Esophagus squamous epithelium (tissue), 5 donors: ENCODE measurements around the gene TMEM61. TPM values are rescaled to one million over a fixed set of nuclear protein-coding genes. Genes with fewer than 3 reads are reported as not detected.

Experiments used
- DNase-seq: peaks from one replicate; lab custom pipeline; 2025; lab: John Stamatoyannopoulos, UW
- H3K27ac ChIP-seq, 4 donors: fragments of 200-600 bp; sonication (generic); one replicate each; pipeline ENCODE4 v1.5.1; 2016 to 2019; ENCODE audit warnings: mild to moderate bottlenecking in 1 of 4
- H3K27me3 ChIP-seq, 4 donors: fragments of 200-600 bp; sonication (generic); 1 replicate in 3 of 4; 2 replicates in 1 of 4; pipeline versions ENCODE4 v1.5.1 to v1.6.0; 2017 to 2021; ENCODE audit warnings: antibody characterized with exemption in 1 of 4
- H3K36me3 ChIP-seq, 3 donors: fragments of 200-600 bp; sonication (generic); one replicate each; pipeline ENCODE4 v1.5.1; 2016 to 2019
- H3K4me1 ChIP-seq, 3 donors: fragments of 200-600 bp; sonication (generic); one replicate each; pipeline ENCODE4 v1.5.1; 2017 to 2019
- H3K4me3 ChIP-seq, 4 donors: fragments of 200-600 bp; sonication (generic); 1 replicate in 3 of 4; 2 replicates in 1 of 4; pipeline ENCODE4 v1.5.1; 2016 to 2019; ENCODE audit warnings: mild to moderate bottlenecking in 2 of 4, moderate library complexity in 1 of 4
- H3K9me3 ChIP-seq, 3 donors: fragments of 200-600 bp; sonication (generic); one replicate each; pipeline ENCODE4 v1.5.1; 2016 to 2019
- POLR2A ChIP-seq, 4 donors: fragments of 450-650 bp; IDR thresholded peaks; one replicate each; pipeline ENCODE4 v1.6.1; 2017; ENCODE audit warnings: antibody characterized with exemption in 4 of 4, mild to moderate bottlenecking in 4 of 4, moderate library complexity in 3 of 4
- WGBS, 2 donors: methylation state at CpG; one replicate each; pipeline ENCODE4 v1.1.5; 2018; 5-methylcytosine and 5-hydroxymethylcytosine counted together
- intact Hi-C: fragments of 100-400 bp; cut with DNase I; formaldehyde crosslinking; loops from one replicate; pipeline ENCODE4 v1.15.0; 2022
- total RNA-seq, 4 donors: library from RNA; depleted of rRNA; stranded (reverse); fragments of >200 nt; gene quantifications; one replicate each; pipeline ENCODE4 v1.1.0, GENCODE V29; 2016
- TF ChIP-seq, protein P1 (sequence below), 6 experiments: fragments of 450-650 bp in 4 of 6; fragments of 200-600 bp in 2 of 6; sonication (generic) in 2 of 6; IDR thresholded peaks; one replicate each; pipeline ENCODE4 v1.5.1; 2016 to 2019; ENCODE audit warnings: antibody characterized with exemption in 6 of 6, mild to moderate bottlenecking in 4 of 6, moderate library complexity in 4 of 6
- donor health status: DM: yes; HTN: yes; CAD: no.

The TMEM61 gene
- total RNA-seq, 4 donors from 2014 or later: 0.95 to 2.3 (median 1.0) TPM; not detected in 1

DNA sequence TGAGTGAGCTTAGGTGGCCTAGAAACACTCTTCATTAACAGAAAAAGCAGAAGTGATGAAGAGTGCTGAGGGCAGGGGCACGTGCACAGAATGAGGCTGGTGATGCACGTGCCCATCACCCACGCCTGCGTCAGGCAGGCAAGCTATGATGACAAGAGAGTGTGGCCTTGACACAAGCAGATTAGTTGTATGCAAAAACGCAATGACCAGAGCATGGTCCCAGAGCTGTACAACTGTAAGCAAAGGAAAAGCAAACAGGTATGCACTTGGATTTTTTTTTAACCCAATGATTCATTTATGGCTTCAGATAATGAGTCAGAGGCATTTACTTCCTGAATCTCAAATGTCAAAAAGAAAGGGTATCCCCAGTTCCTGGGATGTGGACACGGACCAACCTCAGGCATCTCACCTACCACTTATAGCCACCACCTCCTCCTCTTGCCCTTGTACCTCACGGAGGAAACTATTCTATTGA is 9.1 kb upstream of the TMEM61 start:
- Histone ChIP-seq H3K36me3 (no peaks in the 10 kb centered on the region), H3K4me1 (peaks cover 0 to 46% (median 11%) of the 10 kb centered on the region in 3 donors), H3K27ac (peak overlapping the region in 3 of 4 donors; percentile 25 to 74 (median 66)), H3K4me3 (no peak overlapping the region), H3K9me3 (no peaks in the 10 kb centered on the region), H3K27me3 (no peaks in the 10 kb centered on the region)
- TF ChIP-seq POLR2A (IDR thresholded peaks at IDR 0.05): no peak
- TF ChIP-seq, protein P1, sequence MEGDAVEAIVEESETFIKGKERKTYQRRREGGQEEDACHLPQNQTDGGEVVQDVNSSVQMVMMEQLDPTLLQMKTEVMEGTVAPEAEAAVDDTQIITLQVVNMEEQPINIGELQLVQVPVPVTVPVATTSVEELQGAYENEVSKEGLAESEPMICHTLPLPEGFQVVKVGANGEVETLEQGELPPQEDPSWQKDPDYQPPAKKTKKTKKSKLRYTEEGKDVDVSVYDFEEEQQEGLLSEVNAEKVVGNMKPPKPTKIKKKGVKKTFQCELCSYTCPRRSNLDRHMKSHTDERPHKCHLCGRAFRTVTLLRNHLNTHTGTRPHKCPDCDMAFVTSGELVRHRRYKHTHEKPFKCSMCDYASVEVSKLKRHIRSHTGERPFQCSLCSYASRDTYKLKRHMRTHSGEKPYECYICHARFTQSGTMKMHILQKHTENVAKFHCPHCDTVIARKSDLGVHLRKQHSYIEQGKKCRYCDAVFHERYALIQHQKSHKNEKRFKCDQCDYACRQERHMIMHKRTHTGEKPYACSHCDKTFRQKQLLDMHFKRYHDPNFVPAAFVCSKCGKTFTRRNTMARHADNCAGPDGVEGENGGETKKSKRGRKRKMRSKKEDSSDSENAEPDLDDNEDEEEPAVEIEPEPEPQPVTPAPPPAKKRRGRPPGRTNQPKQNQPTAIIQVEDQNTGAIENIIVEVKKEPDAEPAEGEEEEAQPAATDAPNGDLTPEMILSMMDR (IDR thresholded peaks at IDR 0.05): no peak
- intact Hi-C loops: no loop called here
- no peak for DNase-seq
- 31 to 45% methylated on average over 7 of the region's 7 CpGs for WGBS, 2 donors

DNA sequence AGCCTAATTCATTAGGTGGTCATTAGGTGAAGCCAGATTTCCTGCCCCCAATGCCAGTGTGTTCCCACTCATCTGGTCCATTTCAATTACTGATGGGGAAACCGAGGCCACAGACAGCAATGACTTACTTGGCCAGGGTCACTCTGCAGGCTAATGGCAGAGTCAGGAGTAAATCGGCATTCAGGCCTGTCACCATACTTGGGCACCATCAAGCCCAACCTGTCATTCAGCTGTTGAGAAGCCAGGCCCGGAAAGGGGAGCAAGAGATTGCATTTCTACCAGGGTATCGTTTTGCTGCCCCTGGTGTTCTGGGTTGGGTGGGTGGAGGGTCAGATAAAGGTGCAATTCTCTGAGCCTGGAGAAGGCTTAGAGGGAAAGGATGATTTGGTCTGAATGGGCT is 8.0 kb upstream of the TMEM61 start:
- DNase-seq: no peak
- Histone ChIP-seq H3K4me1 (peaks cover 3 to 56% (median 11%) of the 10 kb centered on the region in 3 donors), H3K4me3 (no peak overlapping the region), H3K9me3 (no peaks in the 10 kb centered on the region), H3K27ac (peak overlapping the region; percentile 8 to 75 (median 56)), H3K27me3 (no peaks in the 10 kb centered on the region), H3K36me3 (no peaks in the 10 kb centered on the region)
- 82 to 92% methylated on average over 4 of the region's 4 CpGs for WGBS, 2 donors
- intact Hi-C loops: no loop called here
- no peak for TF ChIP-seq POLR2A (IDR thresholded peaks at IDR 0.05)
- TF ChIP-seq, protein P1 (IDR thresholded peaks at IDR 0.05): no peak

DNA sequence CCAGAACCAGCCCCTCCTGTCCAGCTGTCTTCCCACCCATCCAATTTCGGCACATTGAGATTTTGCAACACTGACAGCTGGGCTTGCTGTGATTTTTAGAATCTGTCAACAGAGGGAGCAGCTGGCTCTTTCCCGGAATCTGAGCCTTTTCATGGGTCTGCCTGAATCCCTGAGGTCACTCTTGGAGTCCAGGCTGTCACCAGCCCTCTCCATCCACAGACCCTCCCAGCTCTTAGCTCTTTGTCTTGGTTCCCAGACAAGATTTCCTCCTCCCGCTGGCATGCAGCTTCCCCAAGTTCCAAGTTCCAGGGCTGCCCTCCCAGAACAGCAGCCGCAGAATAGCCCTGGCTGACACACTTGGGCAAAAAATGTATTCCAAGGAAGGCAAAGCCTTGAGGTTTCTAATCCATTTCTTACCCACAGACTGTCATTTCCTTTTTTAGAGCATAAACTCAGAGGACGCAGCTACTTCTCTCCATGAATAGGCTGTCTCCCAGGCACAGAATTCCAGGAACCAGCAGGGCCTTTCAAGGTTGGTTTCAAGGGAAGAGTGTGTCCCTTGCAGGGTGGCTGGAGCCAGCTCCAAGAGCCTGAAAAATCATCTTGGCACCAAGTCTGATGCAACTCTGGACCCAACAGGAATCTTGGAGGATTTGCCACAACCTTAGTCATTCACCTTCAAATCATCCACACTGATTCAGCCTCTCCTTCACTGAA is 7.1 kb upstream of the TMEM61 start:
- TF ChIP-seq, protein P1 (IDR thresholded peaks at IDR 0.05): peak in 3 of 6 experiments; percentile 7 to 27 (median 16)
- TF ChIP-seq POLR2A (IDR thresholded peaks at IDR 0.05): no peak
- H3K27ac ChIP-seq: peak overlapping the region; percentile 8 to 75 (median 56)
- H3K9me3 ChIP-seq: no peaks in the 10 kb centered on the region
- intact Hi-C loops: no loop called here
- DNase-seq: no peak
- 34 to 41% methylated on average over 5 of the region's 5 CpGs for WGBS, 2 donors
- H3K4me1 ChIP-seq: peaks cover 3 to 57% (median 11%) of the 10 kb centered on the region in 3 donors
- H3K27me3 ChIP-seq: no peaks in the 10 kb centered on the region
- no peak overlapping the region for H3K4me3 ChIP-seq
- no peaks in the 10 kb centered on the region for H3K36me3 ChIP-seq

DNA sequence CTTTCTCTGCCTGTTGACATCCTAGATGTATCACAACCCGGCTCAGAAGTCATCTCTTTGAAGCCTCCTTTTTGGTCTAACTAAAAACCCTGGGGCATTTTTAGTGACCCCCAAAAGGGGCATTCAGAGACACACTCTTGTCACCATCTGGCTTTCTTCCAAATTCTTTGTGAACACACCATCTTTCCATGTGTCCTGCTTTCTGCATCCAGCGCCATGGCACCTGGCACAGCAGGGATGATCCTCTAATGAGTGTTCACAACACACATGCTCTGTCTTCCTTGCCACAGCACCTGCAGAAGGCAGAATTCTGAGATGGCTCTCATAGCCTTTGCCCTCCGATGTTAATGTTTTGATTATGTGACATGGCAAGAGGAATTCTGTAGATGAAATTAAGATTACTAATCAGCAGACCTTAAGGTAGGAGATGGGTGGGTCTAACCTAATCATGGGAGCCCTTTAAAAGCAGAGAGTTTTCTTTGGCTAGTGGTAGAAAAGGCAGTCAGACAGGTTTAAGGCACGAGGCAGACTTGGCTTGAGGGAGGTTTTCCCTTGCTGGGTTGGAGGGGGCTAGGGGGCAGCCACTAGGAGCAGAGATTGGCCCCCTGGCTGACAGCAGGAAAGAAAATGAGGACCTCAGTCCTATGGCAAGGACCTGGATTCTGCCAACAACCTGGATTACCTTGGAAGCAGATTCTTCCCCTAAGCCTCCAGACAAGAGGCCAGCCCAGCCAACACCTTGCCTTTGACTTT is 4.9 kb upstream of the TMEM61 start:
- peaks cover 8 to 63% (median 15%) of the 10 kb centered on the region in 3 donors for H3K4me1 ChIP-seq
- H3K9me3 ChIP-seq: no peaks in the 10 kb centered on the region
- WGBS, 2 donors: 33 to 60% methylated on average over 4 of the region's 4 CpGs
- no peak overlapping the region for H3K4me3 ChIP-seq
- DNase-seq: no peak
- intact Hi-C loops: no loop called here
- no peaks in the 10 kb centered on the region for H3K36me3 ChIP-seq
- no peak overlapping the region for H3K27ac ChIP-seq
- H3K27me3 ChIP-seq: peaks cover 0 to 16% (median 0%) of the 10 kb centered on the region in 4 donors
- TF ChIP-seq POLR2A (IDR thresholded peaks at IDR 0.05): no peak
- TF ChIP-seq, protein P1 (IDR thresholded peaks at IDR 0.05): no peak

DNA sequence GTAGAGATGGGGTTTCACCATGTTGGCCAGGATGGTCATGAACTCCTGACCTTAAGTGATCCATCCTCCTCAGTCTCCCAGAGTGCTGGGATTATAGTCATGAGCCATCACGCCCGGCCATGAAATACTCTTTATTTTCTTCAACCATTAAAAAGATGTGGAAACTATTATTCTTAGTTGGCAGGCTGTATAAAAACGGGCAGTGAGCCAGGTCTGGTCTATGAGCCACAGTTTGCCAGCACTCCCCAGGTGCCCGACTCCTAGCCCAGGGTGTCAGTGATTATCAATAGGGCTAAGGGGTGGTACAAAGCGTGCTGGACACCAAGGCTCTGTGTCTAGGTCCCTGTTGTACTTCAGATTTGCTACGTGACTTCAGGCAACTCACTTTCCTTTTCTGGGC is 3.7 kb upstream of the TMEM61 start:
- Histone ChIP-seq H3K4me3 (no peak overlapping the region), H3K27me3 (peaks cover 0 to 26% (median 0%) of the 10 kb centered on the region in 4 donors), H3K9me3 (no peaks in the 10 kb centered on the region), H3K4me1 (peaks cover 11 to 63% (median 16%) of the 10 kb centered on the region in 3 donors), H3K36me3 (no peaks in the 10 kb centered on the region), H3K27ac (no peak overlapping the region)
- 43% methylated on average over 6 of the region's 6 CpGs for WGBS, 2 donors
- intact Hi-C loops: no loop called here
- TF ChIP-seq, protein P1 (IDR thresholded peaks at IDR 0.05): no peak
- TF ChIP-seq POLR2A (IDR thresholded peaks at IDR 0.05): no peak
- DNase-seq: no peak
